H1 (cell line): Measurements from ENCODE around the gene GSTA3.
"Not testable (repeated sequence)": the region's sequence is repeated elsewhere in the genome, so short reads cannot be mapped to it uniquely, and the experiment has no call there.

Source experiments
- EP300 ChIP-seq, 2 experiments: IDR thresholded peaks; 1 replicate in 1 of 2; 2 replicates in 1 of 2; pipeline ENCODE4 v1.6.1; 2011 to 2012; ENCODE audit warnings: low read depth in 2 of 2, low read length in 2 of 2, mild to moderate bottlenecking in 2 of 2, borderline replicate concordance in 1 of 2, inconsistent platforms in 1 of 2, moderate library complexity in 1 of 2
- EZH2 ChIP-seq: fragments of 200-600 bp; sonication (generic); IDR thresholded peaks from 2 replicates; pipeline ENCODE4 v1.7.1; 2012; ENCODE audit warnings: low read depth, mild to moderate bottlenecking, moderate library complexity, low read length, inconsistent platforms; ENCODE audit not compliant: severe bottlenecking
- GABPA ChIP-seq: IDR thresholded peaks from 2 replicates; pipeline ENCODE4 v1.6.1; 2011; ENCODE audit warnings: mild to moderate bottlenecking, low read length, moderate library complexity, borderline replicate concordance; ENCODE audit not compliant: insufficient read depth
- KDM1A ChIP-seq: fragments of 200-600, 300-600 bp; sonication (generic); IDR thresholded peaks from 2 replicates; pipeline ENCODE4 v1.7.1; 2016; ENCODE audit warnings: mild to moderate bottlenecking, low read length, borderline replicate concordance
- MAX ChIP-seq: IDR thresholded peaks from 2 replicates; pipeline ENCODE4 v1.6.1; 2012; ENCODE audit warnings: inconsistent platforms
- POLR2AphosphoS5 ChIP-seq: IDR thresholded peaks from 2 replicates; pipeline ENCODE4 v1.6.1; 2011; ENCODE audit warnings: low read depth, low read length
- SIX5 ChIP-seq: IDR thresholded peaks from 2 replicates; pipeline ENCODE4 v1.6.1; 2011; ENCODE audit warnings: mild to moderate bottlenecking, low read depth, low read length
- ZNF274 ChIP-seq: IDR thresholded peaks from 2 replicates; pipeline ENCODE4 v1.7.0; 2012; ENCODE audit warnings: low read length, borderline replicate concordance; ENCODE audit errors: extremely low read depth

GRCh38 chr6:52856137-52856536 is 53.4 kb downstream of the GSTA3 start:
- TF ChIP-seq KDM1A, EZH2, POLR2AphosphoS5, ZNF274, GABPA, SIX5, MAX: not testable (repeated sequence)
- TF ChIP-seq EP300 (IDR thresholded peaks at IDR 0.05; ENCODE audit: borderline replicate concordance in 1 of 2, low read depth in 2 of 2, low read length in 2 of 2): peak in 1 of 2 experiments; percentile 70; a peak in 1 of 3 replicates
